H1 (cell line): ENCODE results near the gene TMX3. TPM values are rescaled to one million over a fixed set of nuclear protein-coding genes. Genes with fewer than 3 reads are reported as not detected.

Experiments used
- CTCF ChIA-PET: fragments of 300-600 bp; sonication (Branson Sonifier 250); formaldehyde crosslinking; loops from one replicate; lab custom pipeline; 2021; ENCODE audit not compliant: partially characterized antibody; lab: Charles Lee
- POLR2A ChIA-PET: fragments of 300-600 bp; sonication (Branson Sonifier 250); formaldehyde crosslinking; loops from one replicate; lab custom pipeline; 2021; ENCODE audit warnings: inconsistent platforms; ENCODE audit not compliant: partially characterized antibody; lab: Charles Lee
- DNase-seq, 2 experiments: peaks; one replicate each; pipeline versions ENCODE4 v3.0.0 to v3.0.0-alpha.2; 2010 to 2022; ENCODE audit warnings: low spot score in 2 of 2, low read depth in 1 of 2, mixed read lengths in 1 of 2
- FAIRE-seq: peaks from 2 replicates; lab custom pipeline; 2011; peaks lifted over from hg19 to GRCh38; lab: Jason Lieb, UNC
- H2AFZ ChIP-seq: 2 replicates; pipeline ENCODE4 v1.8.1; 2012; ENCODE audit warnings: low read length, inconsistent platforms
- H2AK5ac ChIP-seq: 2 replicates; pipeline ENCODE4 v1.6.1; 2013; ENCODE audit warnings: low read depth, low read length
- H2BK120ac ChIP-seq: replicated peaks from 2 replicates; pipeline ENCODE3; 2013; ENCODE audit warnings: low read depth, low read length, inconsistent platforms
- H2BK12ac ChIP-seq: 2 replicates; pipeline ENCODE4 v1.6.1; 2013; ENCODE audit warnings: low read depth, low read length
- H2BK15ac ChIP-seq: 2 replicates; pipeline ENCODE4 v1.6.1; 2013; ENCODE audit warnings: low read length
- H2BK20ac ChIP-seq: 2 replicates; pipeline ENCODE4 v1.6.1; 2013; ENCODE audit warnings: low read length
- H2BK5ac ChIP-seq: 2 replicates; pipeline ENCODE4 v1.6.1; 2013; ENCODE audit warnings: low read depth, low read length
- H3K14ac ChIP-seq: 2 replicates; pipeline ENCODE4 v1.6.1; 2013; ENCODE audit warnings: inconsistent platforms; ENCODE audit not compliant: insufficient read length
- H3K18ac ChIP-seq: 2 replicates; pipeline ENCODE4 v1.6.1; 2013; ENCODE audit warnings: low read length; ENCODE audit errors: extremely low read depth
- H3K23ac ChIP-seq: 2 replicates; pipeline ENCODE4 v1.6.1; 2013; ENCODE audit warnings: inconsistent platforms; ENCODE audit not compliant: insufficient read length
- H3K23me2 ChIP-seq: 2 replicates; pipeline ENCODE4 v1.6.1; 2013; ENCODE audit warnings: low read depth, low read length
- H3K27ac ChIP-seq: 2 replicates; pipeline ENCODE4 v1.6.1; 2011; ENCODE audit warnings: low read depth, low read length, inconsistent platforms
- H3K27me3 ChIP-seq, 4 experiments: replicated peaks in 1 of 4; 1 replicate in 1 of 4; 2 replicates in 3 of 4; pipeline versions ENCODE4 v1.6.1 to v1.8.1; 2011 to 2013; ENCODE audit warnings: low read length in 3 of 4, mild to moderate bottlenecking in 3 of 4, inconsistent platforms in 2 of 4, mixed read lengths in 2 of 4, moderate library complexity in 1 of 4; ENCODE audit not compliant: control insufficient read depth in 3 of 4, insufficient read depth in 3 of 4; ENCODE audit errors: extremely low read depth in 1 of 4
- H3K36me3 ChIP-seq, 4 experiments: 2 replicates each; pipeline versions ENCODE4 v1.6.1 to v1.8.1; 2011 to 2013; ENCODE audit warnings: mild to moderate bottlenecking in 4 of 4, low read length in 3 of 4, moderate library complexity in 2 of 4, control low read depth in 1 of 4, inconsistent platforms in 1 of 4; ENCODE audit not compliant: insufficient read depth in 4 of 4, control insufficient read depth in 2 of 4
- H3K4ac ChIP-seq: replicated peaks from 2 replicates; pipeline ENCODE3; 2013; ENCODE audit warnings: low read length, low read depth, mixed read lengths, inconsistent platforms; ENCODE audit not compliant: insufficient read length
- H3K4me1 ChIP-seq, 4 experiments: replicated peaks in 1 of 4; 1 replicate in 1 of 4; 2 replicates in 3 of 4; pipeline versions ENCODE4 v1.6.1 to v1.8.1; 2011 to 2013; ENCODE audit warnings: low read length in 3 of 4, inconsistent platforms in 2 of 4, mixed read lengths in 1 of 4; ENCODE audit not compliant: insufficient read depth in 4 of 4, control insufficient read depth in 3 of 4
- H3K4me2 ChIP-seq, 2 experiments: 2 replicates each; pipeline versions ENCODE4 v1.6.1 to v1.8.1; 2011 to 2013; ENCODE audit warnings: low read depth in 2 of 2, low read length in 2 of 2, control low read depth in 1 of 2, inconsistent platforms in 1 of 2, mild to moderate bottlenecking in 1 of 2; ENCODE audit not compliant: insufficient read depth in 1 of 2
- H3K4me3 ChIP-seq, 4 experiments: fragments of 200-600, 300-600 bp in 1 of 4; sonication (generic), shearing (Covaris generic), sonication (Bioruptor Twin) in 1 of 4; 2 replicates each; pipeline versions ENCODE4 v1.5.1 to v1.8.1; 2011 to 2016; ENCODE audit warnings: low read length in 4 of 4, low read depth in 3 of 4, control low read depth in 2 of 4, inconsistent platforms in 2 of 4, mild to moderate bottlenecking in 2 of 4, mixed read lengths in 1 of 4, moderate library complexity in 1 of 4; ENCODE audit not compliant: insufficient read depth in 2 of 4; ENCODE audit errors: extremely low read depth in 1 of 4
- H3K56ac ChIP-seq: replicated peaks from 2 replicates; pipeline ENCODE3; 2013; ENCODE audit warnings: low read depth, mild to moderate bottlenecking, mixed read lengths, low read length, inconsistent platforms; ENCODE audit not compliant: insufficient read length
- H3K79me1 ChIP-seq: 2 replicates; pipeline ENCODE4 v1.6.1; 2013; ENCODE audit warnings: low read depth, low read length, control low read depth
- H3K79me2 ChIP-seq, 2 experiments: 2 replicates each; pipeline versions ENCODE4 v1.6.1 to v1.8.1; 2012 to 2013; ENCODE audit warnings: low read length in 2 of 2, mild to moderate bottlenecking in 2 of 2, inconsistent platforms in 1 of 2; ENCODE audit not compliant: insufficient read depth in 2 of 2, control insufficient read depth in 1 of 2
- H3K9ac ChIP-seq, 4 experiments: replicated peaks in 1 of 4; 1 replicate in 1 of 4; 2 replicates in 3 of 4; pipeline versions ENCODE4 v1.6.1 to v1.8.1; 2011 to 2013; ENCODE audit warnings: low read depth in 3 of 4, low read length in 3 of 4, control low read depth in 2 of 4, mild to moderate bottlenecking in 2 of 4, moderate library complexity in 2 of 4, inconsistent platforms in 1 of 4; ENCODE audit errors: extremely low read depth in 1 of 4
- H3K9me3 ChIP-seq, 2 experiments: 2 replicates each; pipeline versions ENCODE4 v1.6.1 to v1.8.1; 2012 to 2013; ENCODE audit warnings: mild to moderate bottlenecking in 2 of 2, moderate library complexity in 2 of 2, control low read depth in 1 of 2, inconsistent platforms in 1 of 2, low read depth in 1 of 2, low read length in 1 of 2, mixed read lengths in 1 of 2; ENCODE audit not compliant: insufficient read depth in 2 of 2
- H4K20me1 ChIP-seq, 2 experiments: replicated peaks in 1 of 2; 2 replicates each; pipeline versions ENCODE3 to v1.8.1; 2011 to 2013; ENCODE audit warnings: inconsistent platforms in 2 of 2, low read length in 2 of 2, mild to moderate bottlenecking in 1 of 2; ENCODE audit not compliant: insufficient read depth in 2 of 2, control insufficient read depth in 1 of 2
- H4K5ac ChIP-seq: 2 replicates; pipeline ENCODE4 v1.6.1; 2013; ENCODE audit warnings: low read length, low read depth, mixed read lengths, inconsistent platforms; ENCODE audit not compliant: insufficient read length
- H4K8ac ChIP-seq: 2 replicates; pipeline ENCODE4 v1.8.0; 2013; ENCODE audit warnings: mild to moderate bottlenecking, moderate library complexity, low read length, inconsistent platforms; ENCODE audit not compliant: insufficient read depth; ENCODE audit errors: extremely low read depth
- H4K91ac ChIP-seq: replicated peaks from 2 replicates; pipeline ENCODE3; 2013; ENCODE audit warnings: low read length, mixed read lengths, inconsistent platforms; ENCODE audit not compliant: insufficient read length
- CHD1 ChIP-seq: IDR thresholded peaks from 2 replicates; pipeline ENCODE4 v1.6.1; 2012; ENCODE audit warnings: low read depth, low read length, improper control_type of control experiment
- EP300 ChIP-seq, 2 experiments: IDR thresholded peaks; 1 replicate in 1 of 2; 2 replicates in 1 of 2; pipeline ENCODE4 v1.6.1; 2011 to 2012; ENCODE audit warnings: low read depth in 2 of 2, low read length in 2 of 2, mild to moderate bottlenecking in 2 of 2, borderline replicate concordance in 1 of 2, inconsistent platforms in 1 of 2, moderate library complexity in 1 of 2
- HDAC2 ChIP-seq, 2 experiments: fragments of 300-600 bp in 1 of 2; sonication (generic) in 1 of 2; IDR thresholded peaks; 2 replicates each; pipeline ENCODE4 v1.6.1; 2011 to 2012; ENCODE audit warnings: low read depth in 2 of 2, low read length in 2 of 2, mild to moderate bottlenecking in 2 of 2, moderate library complexity in 2 of 2, borderline replicate concordance in 1 of 2, inconsistent platforms in 1 of 2
- JUND ChIP-seq: IDR thresholded peaks from 2 replicates; pipeline ENCODE4 v1.6.1; 2011; ENCODE audit warnings: mild to moderate bottlenecking, improper control_type of control experiment, low read length
- KDM4A ChIP-seq: IDR thresholded peaks from one replicate; pipeline ENCODE4 v1.7.1; 2012; ENCODE audit warnings: low read depth, mild to moderate bottlenecking, moderate library complexity, low read length, inconsistent platforms; ENCODE audit not compliant: severe bottlenecking
- NANOG ChIP-seq: IDR thresholded peaks from 2 replicates; pipeline ENCODE4 v1.6.1; 2011; ENCODE audit warnings: low read length, low read depth, mild to moderate bottlenecking, inconsistent platforms; ENCODE audit not compliant: insufficient read depth, poor library complexity, severe bottlenecking
- YY1 ChIP-seq: IDR thresholded peaks from 2 replicates; pipeline ENCODE4 v1.6.1; 2011; ENCODE audit warnings: low read depth, mild to moderate bottlenecking, low read length
- WGBS, 2 experiments: shearing (Covaris generic) in 1 of 2; methylation state at CpG; one replicate each; pipeline versions ENCODE4 v1.1.6 to v1.1.7; 2013 to 2015; ENCODE audit warnings: low lambda C conversion rate in 2 of 2, mixed read lengths in 2 of 2, inconsistent platforms in 1 of 2, low coverage in 1 of 2, missing lambda C conversion rate in 1 of 2; ENCODE audit not compliant: insufficient replicate concordance in 2 of 2, insufficient coverage in 1 of 2, insufficient read length in 1 of 2; ENCODE audit errors: extremely low coverage in 1 of 2, missing lambda C conversion rate in 1 of 2; 5-methylcytosine and 5-hydroxymethylcytosine counted together
- long read RNA-seq, 2 experiments: library from RNA in 1 of 2; library from capped mRNA in 1 of 2; stranded (forward); transcript quantifications; one replicate each; pipeline ENCODE4 v2.0.0, GENCODE V29; 2021; ENCODE audit warnings: inconsistent platforms in 1 of 2
- polyA minus RNA-seq, 3 experiments: library from RNA; depleted of rRNA, polyadenylated mRNA; stranded (reverse); fragments of >200 nt; gene quantifications; 1 replicate in 2 of 3; 2 replicates in 1 of 3; pipeline ENCODE4 v1.2.3, GENCODE V29; 2011
- polyA plus RNA-seq, 7 experiments: library from polyadenylated mRNA; depleted of rRNA in 3 of 7; stranded (reverse) in 5 of 7; unstranded in 2 of 7; fragments of >200 nt in 5 of 7; fragments of 200-250 nt in 2 of 7; gene quantifications; 1 replicate in 5 of 7; 2 replicates in 1 of 7; 4 replicates in 1 of 7; pipeline versions ENCODE4 v1.2.1 to v1.2.3, GENCODE V29; 2011 to 2013; ENCODE audit warnings: missing spikeins in 2 of 7, mixed read lengths in 2 of 7
- total RNA-seq: library from RNA; stranded (reverse); fragmentation: NEBNext Ultra II Directional; extraction: Animal tissue kit (Norgen Biotek cat#: 25700); gene quantifications from 2 replicates; pipeline ENCODE4 v1.2.1, GENCODE V29; 2021

The TMX3 gene
- total RNA-seq (29.0 and 30.0 TPM in 2 replicates), polyA plus RNA-seq (2011; rRNA removed) (9.0 and 12.6 TPM in 2 replicates), polyA minus RNA-seq (2011; rRNA and poly(A)+ RNA removed) (24.3 and 46.0 TPM in 2 replicates)
- 16.9 TPM for polyA plus RNA-seq (2011; cell fraction: cytosol; rRNA removed)
- 21.4 TPM for polyA plus RNA-seq (2011; cell fraction: nucleus; rRNA removed)
- polyA plus RNA-seq (2012, experiment 1 of 2), result 14.7 to 20.1 TPM (median 17.1 TPM) in 4 replicates
- polyA plus RNA-seq (2012, experiment 2 of 2), result 1.5 TPM
- 32.4 TPM for polyA plus RNA-seq (2013, experiment 1 of 2)
- 34.7 TPM for polyA plus RNA-seq (2013, experiment 2 of 2)
- polyA minus RNA-seq (2011; cell fraction: cytosol; rRNA and poly(A)+ RNA removed), result 18.1 TPM
- polyA minus RNA-seq (2011; cell fraction: nucleus; rRNA and poly(A)+ RNA removed), result 76.3 TPM
- long read RNA-seq, experiment 1, full-length matches to known transcripts, result 6 of 14 reads
- long read RNA-seq, experiment 1, partial matches to known transcripts, result 0 of 14 reads
- long read RNA-seq, experiment 1, other reads (novel, unspliced or antisense), result 8 of 14 reads
- long read RNA-seq, experiment 2, full-length matches to known transcripts, result 1 of 5 reads
- long read RNA-seq, experiment 2, partial matches to known transcripts, result 1 of 5 reads
- long read RNA-seq, experiment 2, other reads (novel, unspliced or antisense), result 3 of 5 reads

- H2BK120ac ChIP-seq, result peak within 1 kb of the TSS; percentile 10
- H3K79me2 ChIP-seq, result peaks cover 0 to 31% of the 10 kb centered on the region in 2 experiments; a peak in 2 of 4 replicates
- POLR2A ChIA-PET, result interaction anchor here (0.6 to 1.0 kb wide), 3 partner anchors 18 to 615 kb away, joined by 3 read pairs; no protein-coding TSS in a partner anchor
- TF ChIP-seq YY1, result no peak
- peak; percentile 49 to 83; a peak in 2 of 4 replicates for TF ChIP-seq HDAC2 (IDR thresholded peaks at IDR 0.05; ENCODE audit: borderline replicate concordance in 1 of 2, low read depth in 2 of 2, low read length in 2 of 2)
- TF ChIP-seq EP300 (IDR thresholded peaks at IDR 0.05; ENCODE audit: borderline replicate concordance in 1 of 2, low read depth in 2 of 2, low read length in 2 of 2), result no peak
- TF ChIP-seq CHD1, result no peak
- TF ChIP-seq NANOG, result no peak
- TF ChIP-seq JUND, result no peak
- TF ChIP-seq KDM4A, result peak; percentile 99
Observed at GRCh38 chr18:68714712-68715496, at the start of gene TMX3. Gene TMX3, minus strand, starts transcription at chr18:68715108. Its CDS starts 127 bp downstream, at chr18:68714981.

More at GRCh38 chr18:68714712-68715496, at the start of gene TMX3:
- Histone ChIP-seq H2AK5ac (0 out of 2 replicates have a peak within 1 kb of the TSS, but pooled peaks have one; percentile 54), H3K9ac (peak within 1 kb of the TSS; percentile 56 to 77 (median 70)), H4K8ac (peak within 1 kb of the TSS; percentile 79), H4K91ac (peak within 1 kb of the TSS; percentile 35), H4K5ac (peak within 1 kb of the TSS; percentile 82), H2BK12ac (0 out of 2 replicates have a peak within 1 kb of the TSS, but pooled peaks have one; percentile 64), H3K27me3 (no peaks in the 10 kb centered on the region), H2BK15ac (no peak within 1 kb of the TSS), H3K4me3 (peak within 1 kb of the TSS; percentile 88 to 94 (median 92)), H3K79me1 (0 out of 2 replicates have a peak, but pooled peaks cover 2% of the 10 kb centered on the region), H3K4ac (no peak within 1 kb of the TSS), H2AFZ (peak within 1 kb of the TSS; percentile 99), H3K9me3 (no peaks in the 10 kb centered on the region), H3K23me2 (peaks cover 9% of the 10 kb centered on the region; the same call in 1 of the 2 replicates), H4K20me1 (peaks cover 0 to 6% of the 10 kb centered on the region in 2 experiments), H2BK20ac (peak within 1 kb of the TSS; percentile 75; the same call in 1 of the 2 replicates), H3K4me1 (peaks cover 0 to 3% (median 1%) of the 10 kb centered on the region in 4 experiments; a peak in 2 of 7 replicates), H3K56ac (no peak within 1 kb of the TSS), H3K36me3 (peaks cover 4 to 24% (median 13%) of the 10 kb centered on the region in 4 experiments), H3K4me2 (peak within 1 kb of the TSS; percentile 79 to 92), H3K27ac (0 out of 2 replicates have a peak within 1 kb of the TSS, but pooled peaks have one; percentile 27), H3K18ac (peak within 1 kb of the TSS; percentile 83), H3K14ac (no peak within 1 kb of the TSS), H3K23ac (no peak within 1 kb of the TSS), H2BK5ac (peak within 1 kb of the TSS; percentile 56; the same call in 1 of the 2 replicates)
- CTCF ChIA-PET, result no interaction called here
- FAIRE-seq (peak; percentile 58), DNase-seq (peak; percentile 88 to 90)
- WGBS, 2 experiments, result 1% methylated on average over 55 of the region's 70 CpGs; no CpG with 5 or more reads in 1 of the 2 experiments
